GM13976 (cell line): ENCODE data around the gene DHRS1.
"Not testable (repeated sequence)": the region's sequence is repeated elsewhere in the genome, so short reads cannot be mapped to it uniquely, and the experiment has no call there.

ENCODE experiments used
- DNase-seq: peaks from one replicate; pipeline ENCODE4 v3.0.0; 2012; ENCODE audit warnings: low spot score
- in situ Hi-C: fragments of 300-500 bp; cut with MboI; formaldehyde crosslinking; loops from one replicate; pipeline ENCODE4 v1.12.0; 2022; ENCODE audit warnings: low sequenced_read_pairs, mixed read lengths, inconsistent platforms; ENCODE audit not compliant: unreplicated experiment
- TF ChIP-seq, protein P1 (sequence below): IDR thresholded peaks from 2 replicates; pipeline ENCODE4 v1.5.1; 2012; ENCODE audit warnings: borderline replicate concordance, mild to moderate bottlenecking; ENCODE audit not compliant: insufficient read depth; ENCODE audit errors: extremely low read depth, missing control alignments, control extremely low read depth

The DHRS1 gene

DNA sequence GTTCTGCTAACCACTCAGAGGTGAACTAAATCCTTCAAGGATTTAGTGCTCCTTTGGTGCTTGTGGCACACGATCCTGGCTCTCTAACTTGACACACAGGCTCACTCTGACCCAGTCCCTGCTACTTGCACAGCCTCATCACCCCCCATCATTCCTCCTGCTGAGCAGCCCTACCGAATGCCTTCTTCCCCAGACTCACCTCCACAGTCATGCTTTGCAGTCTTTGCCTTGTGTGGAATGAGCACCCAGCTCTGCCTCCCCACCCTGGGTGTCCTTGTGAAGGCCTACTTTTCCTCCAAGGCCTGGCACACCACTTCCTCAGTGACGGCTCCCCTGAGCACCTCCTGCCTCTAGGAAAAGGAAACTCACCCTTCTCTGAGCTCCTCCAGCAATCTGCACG, 49.2 kb downstream of the DHRS1 start:
- DNase-seq, result no peak
- TF ChIP-seq, protein P1, sequence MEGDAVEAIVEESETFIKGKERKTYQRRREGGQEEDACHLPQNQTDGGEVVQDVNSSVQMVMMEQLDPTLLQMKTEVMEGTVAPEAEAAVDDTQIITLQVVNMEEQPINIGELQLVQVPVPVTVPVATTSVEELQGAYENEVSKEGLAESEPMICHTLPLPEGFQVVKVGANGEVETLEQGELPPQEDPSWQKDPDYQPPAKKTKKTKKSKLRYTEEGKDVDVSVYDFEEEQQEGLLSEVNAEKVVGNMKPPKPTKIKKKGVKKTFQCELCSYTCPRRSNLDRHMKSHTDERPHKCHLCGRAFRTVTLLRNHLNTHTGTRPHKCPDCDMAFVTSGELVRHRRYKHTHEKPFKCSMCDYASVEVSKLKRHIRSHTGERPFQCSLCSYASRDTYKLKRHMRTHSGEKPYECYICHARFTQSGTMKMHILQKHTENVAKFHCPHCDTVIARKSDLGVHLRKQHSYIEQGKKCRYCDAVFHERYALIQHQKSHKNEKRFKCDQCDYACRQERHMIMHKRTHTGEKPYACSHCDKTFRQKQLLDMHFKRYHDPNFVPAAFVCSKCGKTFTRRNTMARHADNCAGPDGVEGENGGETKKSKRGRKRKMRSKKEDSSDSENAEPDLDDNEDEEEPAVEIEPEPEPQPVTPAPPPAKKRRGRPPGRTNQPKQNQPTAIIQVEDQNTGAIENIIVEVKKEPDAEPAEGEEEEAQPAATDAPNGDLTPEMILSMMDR, result no peak
- in situ Hi-C loops, result no loop called here

DNA sequence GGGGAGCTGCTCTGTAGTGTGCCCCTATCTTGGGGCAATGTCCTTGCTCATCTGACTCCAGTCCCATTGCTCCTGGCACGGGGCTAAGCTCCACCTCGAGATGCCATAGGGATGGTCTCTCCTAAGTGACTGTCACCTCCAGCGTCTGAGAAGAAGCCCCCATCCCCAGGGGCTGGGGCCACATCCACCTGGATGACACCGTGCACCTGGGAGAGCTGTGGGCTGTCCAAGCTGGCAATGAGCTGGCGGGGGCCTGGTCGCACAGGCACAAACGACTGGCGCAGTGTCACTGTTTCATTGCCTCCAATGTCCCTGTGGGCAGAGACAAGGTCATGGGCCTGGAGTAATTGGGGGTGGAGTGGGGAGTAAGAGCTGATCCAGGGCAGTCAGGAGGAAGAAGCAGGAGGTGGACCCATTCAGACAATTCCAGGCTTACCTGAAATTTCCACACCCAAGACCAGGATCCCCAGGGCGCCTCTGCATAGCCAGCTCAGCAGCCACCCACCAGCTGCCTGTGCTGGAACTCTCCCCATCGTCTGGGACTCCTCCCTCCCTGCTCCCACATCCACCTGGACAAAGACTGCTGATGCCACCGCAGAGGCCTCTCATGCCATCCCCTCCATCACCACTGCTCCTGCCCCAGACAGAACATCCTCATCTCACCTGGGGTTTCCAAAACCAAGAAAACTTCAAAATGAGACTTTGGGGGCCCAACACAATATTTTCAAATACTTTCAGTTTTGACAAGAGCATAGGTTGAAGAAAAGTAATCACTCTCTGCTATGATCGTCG, 50.2 kb downstream of the DHRS1 start:
- TF ChIP-seq, protein P1, result no peak
- in situ Hi-C loops, result loop anchor here (5.0 kb wide), 1 partner anchor 38 kb away; no protein-coding TSS in a partner anchor
- DNase-seq, result no peak

- TF ChIP-seq, protein P1, result no peak
- no peak for DNase-seq
- in situ Hi-C loops, result loop anchor here (5.0 kb wide), 1 partner anchor 40 kb away; no protein-coding TSS in a partner anchor
Observed at GRCh38 chr14:24247422-24247821, 52.2 kb downstream of the DHRS1 start.

GRCh38 chr14:24246765-24247212, 52.8 kb downstream of the DHRS1 start:
- peak; percentile 71 for DNase-seq
- TF ChIP-seq, protein P1, result no peak
- in situ Hi-C loops, result loop anchor here (5.0 kb wide), 1 partner anchor 41 kb away; no protein-coding TSS in a partner anchor

GRCh38 chr14:24245350-24245749, 54.2 kb downstream of the DHRS1 start:
- not testable (repeated sequence) for DNase-seq
- in situ Hi-C loops, result loop anchor here (5.0 kb wide), 1 partner anchor 42 kb away; no protein-coding TSS in a partner anchor

- TF ChIP-seq, protein P1, result no peak
- no peak for DNase-seq
- in situ Hi-C loops, result no loop called here
Observed at GRCh38 chr14:24243336-24243836, 56.2 kb downstream of the DHRS1 start.

- in situ Hi-C loops, result no loop called here
- TF ChIP-seq, protein P1, result no peak
- DNase-seq, result peak; percentile 97
Observed at GRCh38 chr14:24241829-24242443, 57.6 kb downstream of the DHRS1 start.
